Amniotic stem cell (primary cell): Measurements from ENCODE around the gene MMP15.
"Not testable (repeated sequence)": the region's sequence is repeated elsewhere in the genome, so short reads cannot be mapped to it uniquely, and the experiment has no call there.

Experiments used
- DNase-seq: peaks from one replicate; lab custom pipeline; 2025; lab: John Stamatoyannopoulos, UW

MMP15 gene

DNA sequence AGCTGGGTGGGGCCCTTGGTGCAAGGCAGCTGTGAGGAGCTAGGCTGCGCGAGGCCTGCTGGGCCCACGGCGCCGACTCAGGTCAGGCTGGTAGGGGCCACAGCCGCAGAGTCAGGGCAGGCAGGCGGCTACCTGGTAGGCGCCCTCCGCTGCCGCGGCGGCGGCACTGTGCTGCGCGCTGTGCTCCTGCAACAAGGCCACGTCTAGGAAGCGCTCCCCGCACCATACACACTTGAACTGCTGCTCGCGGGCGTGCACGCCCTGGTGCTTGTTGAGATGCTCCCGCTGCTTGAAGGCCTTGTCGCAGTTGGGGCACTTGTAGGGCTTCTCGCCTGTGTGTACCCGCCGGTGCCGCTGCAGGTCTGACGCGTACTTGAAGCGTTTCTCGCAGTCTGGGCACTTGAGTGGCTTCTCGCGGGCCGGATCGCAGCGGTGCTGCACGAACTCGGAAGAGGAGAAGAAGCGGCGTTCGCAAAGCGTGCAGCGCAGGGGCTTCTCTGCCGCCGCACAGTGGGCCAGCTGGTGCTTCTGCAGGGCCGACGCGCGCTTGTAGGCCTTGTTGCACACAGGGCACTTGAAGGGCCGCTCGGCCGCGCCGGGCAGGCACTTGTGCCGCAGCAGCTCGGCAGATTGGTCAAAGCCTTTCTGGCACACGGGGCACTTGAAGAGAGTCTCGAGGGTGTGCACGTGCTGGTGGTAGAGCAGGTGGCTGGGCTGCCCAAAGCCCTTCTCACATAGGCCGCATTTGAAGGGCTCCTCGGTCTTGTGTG is 29.0 kb upstream of the MMP15 start:
- no peak for DNase-seq

DNA sequence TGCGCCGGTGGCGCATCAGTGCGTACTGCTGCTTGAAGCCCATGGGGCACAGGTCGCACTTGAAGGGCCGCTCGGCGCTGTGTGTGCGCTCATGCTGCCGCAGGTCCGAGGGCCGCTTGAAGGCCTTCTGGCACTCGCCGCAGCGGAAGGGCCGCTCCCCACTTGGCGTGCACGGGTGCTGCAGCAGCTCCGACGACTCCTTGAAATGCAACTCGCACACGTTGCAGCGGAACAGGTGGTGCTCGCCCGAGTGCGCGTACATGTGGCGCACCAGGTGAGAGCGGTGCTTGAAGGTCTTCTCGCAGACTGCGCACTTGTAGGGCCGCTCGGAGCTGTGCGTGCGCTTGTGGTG is 28.4 kb upstream of the MMP15 start:
- no peak for DNase-seq

DNA sequence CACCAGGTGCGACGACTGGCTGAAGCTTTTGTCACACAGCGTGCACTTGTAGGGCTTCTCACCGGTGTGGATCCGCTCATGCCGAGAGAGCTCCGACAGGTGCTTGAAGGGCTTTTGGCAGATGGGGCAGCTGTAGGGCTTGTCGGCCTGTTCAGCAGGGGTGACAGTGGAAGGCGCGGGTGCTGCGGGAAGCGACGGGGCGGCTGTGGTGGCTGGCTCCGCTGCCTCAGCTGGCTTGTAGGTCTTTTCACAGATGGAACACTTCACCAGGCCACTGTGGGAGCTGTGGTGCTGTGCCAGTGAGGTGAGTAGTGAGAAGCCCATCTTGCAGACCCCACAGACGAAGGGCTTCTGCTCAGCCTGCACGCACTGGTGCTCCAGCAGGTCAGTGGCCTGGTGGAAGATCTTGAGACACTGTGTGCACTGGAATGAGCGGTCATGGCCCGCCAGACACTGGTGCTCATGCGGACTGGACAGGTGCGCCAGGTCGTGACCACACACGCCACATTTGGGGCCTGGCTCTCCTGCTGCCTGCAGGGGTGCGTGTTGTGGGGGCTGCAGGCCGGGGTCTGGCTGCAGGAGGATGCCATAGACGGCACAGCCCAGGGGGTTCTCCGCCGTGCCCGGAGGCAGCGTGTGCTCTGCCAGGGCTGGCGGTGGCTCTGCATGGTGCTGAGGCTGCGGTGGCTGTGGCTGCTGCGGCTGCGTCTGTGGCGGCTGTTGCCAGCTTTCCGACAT is 27.9 kb upstream of the MMP15 start:
- no peak for DNase-seq

DNA sequence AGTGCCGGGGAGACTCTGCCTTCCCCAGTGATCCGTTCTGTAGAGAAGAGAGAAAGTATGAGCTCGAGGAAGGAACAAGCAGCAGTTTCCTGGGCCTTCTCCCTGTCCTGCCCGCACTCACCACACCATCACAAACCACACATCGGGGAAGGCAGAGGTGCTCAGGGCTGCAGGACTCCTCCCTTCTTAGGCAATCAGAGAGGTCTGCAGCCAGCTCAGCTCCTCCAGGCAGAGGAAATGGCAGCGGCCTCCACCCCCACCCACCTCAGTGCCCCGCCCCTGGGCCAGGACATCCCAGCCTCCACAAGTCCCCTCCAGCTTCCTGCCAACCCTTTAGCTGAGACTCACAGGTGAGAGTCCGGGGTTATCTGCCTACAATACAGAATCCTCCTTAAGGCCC is 27.1 kb upstream of the MMP15 start:
- DNase-seq: no peak

DNA sequence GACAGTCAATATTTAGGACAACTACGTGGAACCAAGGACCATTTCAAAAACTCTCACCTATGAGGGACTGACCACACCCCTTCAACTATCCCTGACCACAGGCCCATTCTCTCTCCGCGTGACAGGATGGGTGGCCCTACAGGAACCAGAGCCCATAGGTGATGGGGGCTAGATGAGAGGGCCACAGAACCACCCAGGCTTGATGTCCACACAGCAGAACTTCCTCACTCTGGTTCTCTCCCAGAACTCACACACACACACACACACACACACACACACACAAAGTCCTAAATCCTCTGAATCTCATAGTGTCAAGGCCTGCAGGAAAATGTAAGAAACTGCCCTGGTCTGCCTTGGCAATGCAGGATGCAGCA is 26.6 kb upstream of the MMP15 start:
- no peak for DNase-seq

DNA sequence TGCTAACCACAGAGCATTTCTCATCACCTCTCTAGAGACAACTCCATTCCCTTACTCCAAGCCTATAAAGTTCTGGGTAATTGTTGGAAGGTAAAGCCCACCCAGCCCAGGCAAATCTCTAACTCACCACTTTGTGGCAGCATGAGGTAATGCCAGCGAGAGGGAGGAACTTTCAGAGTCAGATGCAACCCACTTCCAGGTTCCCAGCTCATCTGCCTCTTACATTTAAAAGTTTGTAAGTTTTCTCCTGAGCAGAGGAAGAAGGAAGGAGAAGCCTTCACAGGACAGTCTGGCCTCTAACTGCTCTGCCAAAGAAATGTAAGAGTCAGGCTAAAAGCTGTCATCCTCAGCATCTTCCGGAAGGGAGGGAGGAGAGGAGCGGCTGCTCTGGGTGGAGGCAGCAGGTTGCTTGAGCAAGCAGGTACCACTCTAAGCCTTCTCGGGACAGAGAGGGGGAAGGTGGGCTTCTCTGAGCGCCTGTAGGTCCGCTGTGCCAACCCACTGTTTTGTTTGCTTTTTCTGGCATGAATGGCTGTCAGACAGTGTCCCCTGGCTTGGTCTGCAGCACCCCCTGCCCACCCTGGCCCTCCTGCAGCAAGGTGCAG is 26.1 kb upstream of the MMP15 start:
- DNase-seq: no peak

DNA sequence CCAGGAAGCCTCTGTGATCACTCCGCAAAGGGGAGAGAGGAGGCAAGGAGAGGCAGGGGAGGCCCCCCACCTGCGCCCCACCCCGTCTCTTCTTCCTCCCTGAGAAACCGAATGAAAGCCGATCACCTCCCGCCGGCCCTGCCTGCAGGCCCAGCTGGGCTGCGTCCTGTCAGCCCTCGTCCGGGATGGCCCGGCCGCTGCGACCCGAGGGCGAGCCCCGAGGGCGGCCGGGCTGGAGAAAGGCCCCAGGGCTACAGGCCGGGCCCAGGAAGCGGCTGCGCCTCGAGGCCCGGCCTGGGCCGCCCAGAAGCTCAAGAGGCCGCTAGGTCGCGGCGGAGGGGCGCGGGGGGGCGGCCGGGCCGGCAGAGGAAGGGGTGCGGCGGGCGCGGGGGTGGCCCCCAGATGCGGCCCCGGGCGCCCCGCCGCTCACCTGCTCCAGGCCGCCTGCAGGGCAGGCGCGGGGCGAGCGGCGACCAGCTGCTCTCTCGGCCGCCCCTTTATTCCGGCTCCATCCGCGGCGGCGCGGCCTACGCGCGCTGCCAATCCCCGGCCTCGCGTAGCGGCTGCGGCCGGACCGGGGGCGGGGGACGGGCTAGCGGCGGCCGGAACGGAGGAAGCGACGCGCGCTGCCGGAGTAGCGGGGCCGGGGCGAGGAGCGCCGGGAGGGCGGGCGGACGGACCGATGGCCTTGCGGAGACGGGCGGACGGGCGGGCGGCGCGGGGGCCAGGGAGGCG is 25.4 kb upstream of the MMP15 start, which contains the start of gene ZNF319:
ZNF319 (minus strand) TSS at position 702 of the 735 bp plus-strand sequence. CDS start 2,407 bp downstream, outside the sequence.
- no peak for DNase-seq

DNA sequence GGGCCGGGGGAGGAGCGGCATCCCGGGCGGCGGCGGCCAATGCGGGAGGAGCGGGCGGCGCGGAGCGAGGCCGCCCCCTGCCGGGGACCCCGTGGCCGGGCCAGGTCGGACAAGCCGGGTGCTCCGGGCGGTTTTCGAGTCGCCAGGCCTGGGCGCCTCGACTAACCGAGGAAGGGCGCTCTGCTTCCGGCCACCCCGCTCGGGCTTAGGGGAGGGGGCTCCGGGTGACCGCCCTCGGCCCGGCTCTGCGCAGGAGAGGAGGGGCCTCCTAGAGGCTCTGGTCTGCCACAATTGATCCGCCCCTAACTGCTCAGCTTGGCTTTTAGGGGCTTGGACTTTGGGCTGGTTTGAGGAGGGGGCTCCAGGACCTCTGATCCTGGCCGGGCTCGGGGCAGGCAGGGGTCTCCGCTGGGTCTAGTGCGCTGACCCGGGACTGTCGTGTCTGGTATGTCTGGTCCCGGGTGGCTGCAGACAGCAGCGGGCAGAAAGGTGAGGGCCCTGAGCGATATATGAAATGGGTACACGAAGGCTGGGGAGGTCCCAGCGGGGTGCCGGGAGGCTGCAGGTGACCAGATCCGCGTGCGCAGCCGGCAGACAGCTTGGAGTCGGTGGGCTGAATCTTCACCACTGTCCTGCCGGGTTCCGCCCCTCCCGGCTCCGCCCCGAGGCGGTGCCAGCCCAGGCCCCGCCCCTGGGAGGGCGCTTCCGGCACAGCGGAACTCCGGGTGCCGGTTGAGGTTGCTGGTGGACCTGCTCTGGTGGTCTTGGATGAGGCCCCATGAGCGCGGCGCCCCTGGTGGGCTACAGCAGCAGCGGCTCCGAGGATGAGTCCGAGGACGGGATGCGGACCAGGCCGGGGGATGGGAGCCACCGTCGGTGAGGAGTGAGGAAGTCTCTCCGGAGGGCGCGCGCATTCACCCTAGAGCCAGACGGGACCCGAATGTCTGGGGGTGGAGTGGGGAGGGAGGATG is 24.6 kb upstream of the MMP15 start, which contains the start of gene USB1:
USB1 (plus strand) TSS at position 702 of the 971 bp plus-strand sequence; CDS start at position 779, 77 bp downstream.
- peak; percentile 57 for DNase-seq

DNA sequence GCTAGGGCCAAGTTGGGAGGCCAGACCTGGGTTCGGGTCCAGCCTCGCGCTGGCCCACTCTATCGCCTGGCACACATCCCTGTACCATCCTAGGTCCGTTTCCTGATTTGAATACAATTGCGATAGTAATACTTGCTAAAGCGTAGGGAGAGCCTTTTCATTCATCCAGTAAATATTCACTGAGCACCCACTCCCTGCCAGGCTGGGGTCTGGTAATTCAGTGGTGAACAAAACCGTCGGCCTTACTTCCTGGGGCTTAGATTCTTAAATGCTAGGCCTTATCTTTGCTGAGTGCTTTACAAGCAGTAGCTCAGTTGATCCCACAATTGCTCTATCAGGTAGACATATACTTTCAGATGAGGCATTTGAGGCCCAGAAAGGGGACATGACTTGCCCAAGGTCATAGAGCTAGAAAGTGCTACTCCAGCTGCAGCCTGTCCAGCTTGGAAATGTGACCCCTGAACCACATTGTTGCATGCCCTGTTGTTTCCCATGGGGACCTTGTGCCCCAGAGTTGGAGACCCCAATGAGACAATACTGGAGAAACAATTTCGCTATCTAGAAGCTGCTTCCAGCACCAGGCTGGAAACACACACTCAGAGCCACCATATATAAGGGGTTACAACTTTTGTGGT is 23.7 kb upstream of the MMP15 start:
- DNase-seq: no peak

DNA sequence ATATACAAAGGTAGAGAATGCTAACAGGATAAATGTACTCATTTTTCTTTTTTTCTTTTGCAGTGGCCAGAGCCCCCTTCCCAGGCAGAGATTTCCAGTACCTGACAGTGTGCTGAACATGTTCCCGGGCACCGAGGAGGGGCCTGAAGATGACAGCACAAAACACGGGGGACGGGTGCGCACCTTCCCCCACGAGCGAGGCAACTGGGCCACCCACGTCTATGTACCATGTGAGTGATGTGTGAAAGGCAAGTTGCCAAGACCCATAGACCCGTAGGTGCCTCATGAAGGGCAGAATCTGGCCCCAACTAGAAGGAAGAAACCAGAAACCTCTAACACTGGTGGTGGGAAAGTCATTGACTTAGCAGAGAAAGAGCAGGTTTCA is 23.1 kb upstream of the MMP15 start:
- DNase-seq: no peak

DNA sequence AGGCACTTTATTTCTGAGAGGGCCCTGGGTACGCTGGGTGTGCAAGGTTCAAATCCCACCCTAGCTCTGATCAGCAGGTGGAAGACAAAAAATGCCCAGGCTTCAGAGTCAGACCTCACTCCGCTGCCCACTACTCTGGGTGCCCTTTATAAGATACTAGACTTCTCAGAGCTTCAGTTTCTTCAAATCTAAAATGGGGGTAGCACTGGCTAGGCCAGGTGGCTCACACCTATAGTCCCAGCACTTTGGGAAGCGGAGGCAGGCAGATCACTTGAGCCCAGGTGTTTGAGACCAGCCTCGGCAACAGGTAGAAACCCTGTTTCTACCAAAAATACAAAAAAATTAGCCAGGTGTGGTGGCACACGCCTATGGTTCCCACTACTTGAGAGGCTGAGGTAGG is 22.6 kb upstream of the MMP15 start:
- no peak for DNase-seq

DNA sequence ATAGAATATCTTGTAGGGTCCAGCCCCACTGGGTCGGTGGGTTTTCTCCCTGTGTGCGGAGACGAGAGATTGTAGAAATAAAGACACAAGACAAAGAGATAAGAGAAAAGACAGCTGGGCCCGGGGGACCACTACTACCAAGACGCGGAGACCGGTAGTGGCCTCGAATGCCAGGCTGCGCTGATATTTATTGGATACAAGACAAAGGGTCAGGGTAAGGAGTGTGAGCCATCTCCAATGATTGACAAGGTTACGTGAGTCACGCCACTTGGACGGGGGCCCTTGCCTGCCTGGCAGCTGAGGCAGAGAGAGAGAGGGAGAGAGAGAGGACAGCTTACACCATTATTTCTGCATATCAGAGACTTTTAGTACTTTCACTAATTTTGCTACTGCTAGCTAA is 20.8 kb upstream of the MMP15 start:
- DNase-seq: not testable (repeated sequence)

DNA sequence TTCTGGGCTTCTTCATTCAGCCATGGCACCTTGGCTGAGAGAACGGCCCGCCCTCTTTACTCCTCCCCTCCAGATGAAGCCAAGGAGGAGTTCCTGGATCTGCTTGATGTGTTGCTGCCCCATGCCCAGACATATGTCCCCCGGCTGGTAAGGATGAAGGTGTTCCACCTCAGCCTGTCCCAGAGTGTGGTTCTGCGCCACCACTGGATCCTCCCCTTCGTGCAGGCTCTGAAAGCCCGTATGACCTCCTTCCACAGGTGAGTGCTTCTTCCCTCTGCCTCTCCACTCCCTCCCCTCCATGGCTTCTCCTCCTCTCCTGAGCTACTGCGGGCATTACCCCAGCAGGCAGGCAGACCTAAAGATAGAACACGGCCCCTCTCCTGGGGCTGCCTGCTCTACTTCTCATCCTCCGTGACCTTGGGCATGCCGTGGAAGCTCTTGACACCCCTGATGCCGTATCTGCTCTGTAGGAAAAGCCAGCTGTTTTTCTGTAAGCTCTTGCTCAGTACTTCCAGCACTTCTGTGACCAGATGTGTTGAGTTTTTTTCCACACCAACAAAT is 15.6 kb upstream of the MMP15 start:
- no peak for DNase-seq

DNA sequence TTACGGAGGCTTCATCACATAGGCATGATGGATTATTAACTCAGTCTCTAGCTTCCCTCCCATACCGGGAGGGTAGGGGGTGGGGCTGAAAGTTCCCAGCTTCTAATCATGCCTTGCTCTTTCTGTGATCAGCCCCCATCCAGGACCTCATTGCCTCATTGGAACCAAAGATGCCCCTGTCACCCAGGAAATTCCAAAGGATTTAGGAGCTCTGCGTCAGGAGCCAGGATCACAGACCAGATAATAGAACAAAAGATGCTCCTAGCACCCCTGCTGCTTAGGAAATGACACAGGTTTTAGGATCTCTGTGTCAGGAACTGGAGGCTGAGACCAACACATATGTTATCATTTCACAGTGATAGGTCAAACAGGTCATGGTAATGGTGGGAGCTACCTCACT is 14.7 kb upstream of the MMP15 start:
- DNase-seq: no peak

DNA sequence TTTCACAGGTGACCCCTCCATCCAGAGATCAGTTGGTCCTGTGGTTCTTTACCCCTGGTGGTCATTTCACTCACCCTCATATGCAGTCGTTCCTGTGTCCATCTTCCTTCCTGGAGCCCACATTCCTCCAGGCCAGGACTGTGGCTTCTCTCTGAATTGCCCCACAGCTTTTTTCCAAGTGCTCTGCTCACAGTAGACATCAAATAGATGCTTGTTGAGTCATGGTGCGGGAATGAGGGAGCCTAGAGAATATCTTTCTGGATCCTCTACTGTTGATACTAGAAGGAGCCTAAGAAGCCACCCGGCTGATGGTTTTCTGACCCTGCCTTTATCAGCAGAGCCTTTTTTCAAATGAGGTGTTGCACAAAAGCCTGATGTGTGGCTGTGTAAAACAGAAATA is 13.9 kb upstream of the MMP15 start:
- DNase-seq: no peak

DNA sequence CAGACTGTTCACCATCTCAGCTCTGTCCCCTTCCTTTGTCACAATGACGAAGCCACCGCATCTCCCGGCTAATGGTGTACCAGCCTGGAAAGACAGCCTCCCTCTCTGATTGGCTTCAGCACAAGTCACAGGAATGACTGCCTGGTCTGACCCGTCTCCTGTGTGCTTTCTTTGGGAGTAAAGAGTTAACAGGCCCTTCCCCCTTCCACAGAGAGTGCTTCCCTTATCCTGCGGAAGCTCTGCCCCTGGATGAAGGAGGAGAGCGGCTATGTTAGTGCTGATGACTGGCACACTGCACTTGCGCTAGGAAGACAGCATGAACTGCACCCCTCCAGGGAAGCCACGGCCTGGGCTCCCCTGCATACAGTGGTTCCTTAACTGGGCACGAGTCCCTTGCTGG is 13.1 kb upstream of the MMP15 start:
- no peak for DNase-seq

DNA sequence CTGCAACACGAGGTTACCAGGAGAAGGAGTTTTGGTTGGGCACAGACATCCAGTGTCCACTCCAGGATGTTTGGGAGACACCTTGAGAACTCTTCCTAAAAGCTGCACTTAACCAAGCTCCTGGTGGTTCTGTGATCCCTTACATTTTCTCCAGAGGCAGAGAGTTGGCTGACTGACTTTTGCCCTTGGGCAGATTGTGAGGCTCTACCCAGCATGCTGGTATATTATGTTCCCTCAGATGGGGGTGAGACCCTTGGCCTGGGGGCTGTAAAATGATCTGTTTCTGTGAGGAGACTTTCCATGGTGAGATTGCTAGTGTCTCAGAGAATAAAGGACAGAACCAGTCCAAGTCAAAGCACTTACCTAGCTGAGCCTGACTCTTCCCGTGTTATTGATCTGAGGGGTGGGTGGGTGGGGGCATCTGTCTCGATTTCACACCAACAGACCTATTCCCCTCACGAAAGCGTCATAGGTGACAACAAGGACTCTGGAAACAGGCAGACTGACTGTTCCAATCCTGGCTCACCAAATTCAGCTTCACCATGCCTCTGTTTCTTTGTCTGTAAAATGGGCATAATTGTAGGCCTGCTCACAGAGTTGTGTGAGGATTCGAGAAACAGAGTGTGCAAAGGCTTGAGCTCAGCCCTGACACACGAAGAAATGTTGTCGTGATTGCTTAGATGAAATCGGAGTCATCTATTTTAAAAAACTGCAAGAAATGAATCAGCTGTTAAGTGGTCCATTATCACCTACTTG is 12.2 kb upstream of the MMP15 start:
- DNase-seq: no peak

DNA sequence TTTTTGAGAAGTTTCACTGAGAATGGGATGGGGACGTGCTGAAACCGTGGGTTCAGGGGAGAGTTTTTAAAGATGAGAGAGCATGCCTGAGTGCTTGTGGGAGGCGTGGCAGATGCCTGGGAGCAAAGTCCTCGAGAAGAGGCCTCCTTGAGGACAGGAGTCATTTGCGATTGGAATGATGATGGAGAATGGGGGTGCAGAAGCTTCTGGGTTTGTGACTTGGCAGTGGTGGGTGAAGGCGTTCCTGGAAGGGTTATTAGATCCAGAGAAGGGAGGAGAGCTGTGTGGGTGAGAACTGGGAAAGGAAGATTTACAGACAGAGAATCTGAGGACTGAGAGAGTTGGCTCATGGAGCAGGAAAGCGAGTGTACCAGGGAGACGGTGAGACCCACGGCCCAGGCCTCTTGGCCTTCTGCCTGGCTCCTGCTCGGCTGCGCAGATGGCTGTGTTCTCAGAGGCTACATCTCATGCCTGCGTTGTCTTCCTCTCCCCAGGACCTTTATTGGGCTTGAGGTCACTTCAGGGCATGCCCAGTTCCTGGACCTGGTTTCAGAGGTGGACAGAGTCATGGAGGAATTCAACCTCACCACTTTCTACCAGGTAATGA is 8.6 kb upstream of the MMP15 start:
- DNase-seq: no peak

DNA sequence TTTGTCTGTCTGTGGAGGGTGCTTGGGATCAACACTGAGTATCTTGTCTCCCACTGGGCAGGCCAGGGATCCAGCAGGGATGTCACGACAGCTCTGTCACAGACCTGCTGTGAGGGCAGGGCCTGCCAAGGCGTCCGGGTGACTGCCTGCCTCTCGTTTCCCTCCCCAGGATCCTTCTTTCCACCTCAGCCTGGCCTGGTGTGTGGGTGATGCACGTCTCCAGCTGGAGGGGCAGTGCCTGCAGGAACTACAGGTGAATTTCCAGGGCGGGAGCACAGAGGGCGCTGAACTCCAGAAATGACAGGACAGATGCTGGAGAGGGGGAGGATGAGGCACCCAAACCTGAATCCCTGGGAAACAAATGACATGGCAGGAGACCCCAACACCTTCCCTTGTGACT is 6.8 kb upstream of the MMP15 start:
- no peak for DNase-seq
